ENCODE measurements around the gene LMNTD1.
"Not testable (repeated sequence)": the region's sequence is repeated elsewhere in the genome, so short reads cannot be mapped to it uniquely, and the experiment has no call there.

The LMNTD1 gene, protein sequence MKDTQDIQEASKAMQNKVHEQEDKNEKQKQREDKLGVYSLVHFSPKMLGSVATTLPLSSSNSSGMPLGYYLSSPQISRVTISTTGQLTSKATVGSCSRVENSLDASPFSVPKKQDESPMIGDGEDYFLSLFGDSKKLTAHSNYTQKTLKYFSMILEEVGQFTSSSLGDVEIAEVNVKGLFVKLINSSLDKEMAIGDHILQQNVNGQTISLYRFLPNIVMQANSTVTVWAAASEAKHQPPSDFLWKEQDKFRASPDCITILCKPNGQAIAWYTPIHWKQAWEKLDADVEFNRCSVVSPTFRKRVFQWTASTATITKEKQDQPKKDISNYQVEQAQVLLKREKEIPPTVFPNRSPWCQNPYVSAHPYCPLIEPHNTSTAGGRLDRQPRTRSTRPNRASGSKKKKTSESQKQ

DNA sequence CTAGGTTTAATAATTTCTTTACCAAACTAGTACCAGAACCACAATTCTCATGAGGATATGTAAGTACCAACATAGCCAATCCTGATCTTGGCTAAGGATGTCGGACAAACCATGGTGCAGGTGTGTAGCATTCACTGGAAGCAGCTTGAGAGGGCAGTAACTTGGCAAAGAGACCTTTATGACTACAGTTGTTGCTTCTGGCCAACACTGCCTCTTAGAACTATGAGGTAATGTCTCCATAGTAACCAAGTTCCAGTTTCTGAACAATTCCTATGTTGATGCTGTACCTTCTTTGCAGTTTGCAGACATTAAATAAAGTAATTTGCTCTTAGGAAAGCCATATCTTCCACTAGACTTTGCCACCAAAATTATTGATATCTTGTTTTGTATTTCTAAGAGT, at the start of gene LMNTD1:
Gene LMNTD1 (minus strand): TSS at position 186 of the 400 bp plus-strand sequence. CDS start 324 bp downstream, outside the sequence.
- peak; percentile 56 for DNase-seq

DNA sequence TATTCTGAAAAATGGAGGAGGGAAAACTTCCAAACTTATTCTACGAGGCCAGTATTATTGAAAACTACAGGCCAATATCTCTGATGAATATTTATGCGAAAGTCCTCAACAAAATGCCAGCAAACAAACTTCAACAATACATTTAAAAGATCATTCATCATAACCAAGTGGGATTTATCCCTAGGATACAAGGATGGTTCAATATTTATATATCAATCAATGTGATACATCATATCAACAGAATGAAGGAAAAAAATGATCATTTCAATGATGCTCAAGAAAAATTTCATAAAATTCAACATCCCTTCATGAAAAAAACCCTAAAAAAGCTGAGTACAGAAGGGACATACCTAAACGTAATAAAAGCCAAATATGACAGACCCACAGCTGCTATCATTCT, 45.9 kb upstream of the LMNTD1 start:
- no peak for DNase-seq

DNA sequence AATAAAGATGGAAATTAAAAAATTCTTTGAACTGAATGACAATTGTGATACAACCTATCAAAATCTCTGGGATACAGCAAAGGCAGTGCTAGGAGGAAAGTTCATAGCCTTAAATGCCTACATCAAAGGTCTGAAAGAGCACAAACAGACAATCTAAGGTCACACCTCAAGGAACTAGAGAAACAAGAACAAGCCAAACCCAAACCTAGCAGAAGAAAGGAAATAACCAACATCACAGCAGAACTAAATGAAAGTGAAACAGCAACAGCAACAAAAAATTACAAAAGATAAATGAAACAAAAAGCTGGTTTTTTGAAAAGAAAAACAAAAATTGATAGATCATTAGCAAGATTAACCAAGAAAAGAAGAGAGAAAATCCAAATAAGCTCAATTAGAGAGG, 42.4 kb upstream of the LMNTD1 start:
- DNase-seq = not testable (repeated sequence)

DNA sequence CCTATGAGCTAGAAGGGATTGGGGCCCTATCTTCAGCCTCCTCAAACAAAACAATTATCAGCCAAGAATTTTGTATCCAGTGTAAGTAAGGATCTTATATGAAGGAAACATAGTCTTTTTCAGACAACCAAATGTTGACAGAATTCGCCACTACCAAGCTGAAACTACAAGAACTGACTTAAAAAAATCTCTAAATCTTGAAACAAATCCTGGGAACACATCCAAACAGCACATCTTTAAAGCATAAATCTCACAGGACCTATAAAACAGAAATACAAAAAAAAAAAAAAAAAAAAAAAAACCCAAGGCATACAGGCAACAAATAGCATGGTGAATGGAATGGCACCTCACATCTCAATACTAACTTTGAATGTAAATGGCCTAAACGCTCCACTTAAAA, 41.3 kb upstream of the LMNTD1 start:
- DNase-seq = no peak

DNA sequence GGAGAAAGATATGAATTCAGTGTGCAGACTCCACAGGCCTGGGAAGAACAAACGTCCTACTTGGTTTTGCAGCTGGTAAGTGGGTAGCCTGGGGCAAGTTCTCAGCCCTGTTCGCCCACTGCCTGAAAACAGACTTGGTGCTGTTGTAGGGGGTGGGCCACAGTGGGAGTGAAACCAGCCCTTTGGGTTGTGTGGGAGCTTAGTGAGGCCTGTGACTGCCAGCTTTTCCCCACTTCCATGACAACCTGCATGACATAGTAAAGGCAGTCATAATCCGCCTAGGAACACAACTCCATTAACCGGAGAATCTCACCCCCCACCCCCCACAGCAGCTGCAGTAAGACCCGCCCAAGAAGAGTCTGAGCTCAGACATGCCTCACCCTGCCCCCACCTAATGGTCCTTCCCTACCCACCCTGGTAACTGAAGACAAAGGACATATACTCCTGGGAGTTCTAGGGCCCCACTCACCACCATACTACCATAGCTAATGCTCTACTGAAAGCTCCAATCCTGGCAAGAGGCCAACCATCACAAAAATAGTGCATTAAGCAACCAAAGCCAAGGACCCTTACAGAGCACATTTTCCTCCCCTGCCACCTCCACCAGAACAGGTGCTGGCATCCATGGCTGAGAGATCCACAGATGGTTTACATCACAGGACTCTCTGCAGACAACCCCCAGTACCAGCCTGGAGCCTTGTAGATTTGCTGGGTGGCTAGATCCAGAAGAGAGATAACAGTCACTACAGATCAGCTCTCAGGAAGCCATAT, 39.8 kb upstream of the LMNTD1 start:
- no peak for DNase-seq

DNA sequence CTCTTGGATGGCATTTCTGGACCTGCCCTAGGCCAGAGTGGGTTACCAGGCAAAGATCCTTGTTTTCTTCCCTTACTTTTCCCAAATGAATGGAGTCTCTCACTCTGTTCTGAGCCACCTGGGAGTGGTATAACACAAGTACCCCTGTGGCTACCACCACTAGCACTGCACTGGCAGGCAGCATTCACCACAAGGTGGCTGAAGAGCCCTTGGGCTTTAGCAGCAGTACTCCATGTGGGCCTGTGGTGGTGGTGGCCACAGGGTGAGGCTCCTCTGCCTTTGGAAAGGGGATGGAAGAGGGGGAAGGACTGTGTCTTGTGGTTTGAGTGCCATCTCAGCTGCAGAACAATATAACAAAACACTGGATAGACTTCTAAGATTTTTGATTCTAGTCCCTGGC, 38.1 kb upstream of the LMNTD1 start:
- DNase-seq = no peak

DNA sequence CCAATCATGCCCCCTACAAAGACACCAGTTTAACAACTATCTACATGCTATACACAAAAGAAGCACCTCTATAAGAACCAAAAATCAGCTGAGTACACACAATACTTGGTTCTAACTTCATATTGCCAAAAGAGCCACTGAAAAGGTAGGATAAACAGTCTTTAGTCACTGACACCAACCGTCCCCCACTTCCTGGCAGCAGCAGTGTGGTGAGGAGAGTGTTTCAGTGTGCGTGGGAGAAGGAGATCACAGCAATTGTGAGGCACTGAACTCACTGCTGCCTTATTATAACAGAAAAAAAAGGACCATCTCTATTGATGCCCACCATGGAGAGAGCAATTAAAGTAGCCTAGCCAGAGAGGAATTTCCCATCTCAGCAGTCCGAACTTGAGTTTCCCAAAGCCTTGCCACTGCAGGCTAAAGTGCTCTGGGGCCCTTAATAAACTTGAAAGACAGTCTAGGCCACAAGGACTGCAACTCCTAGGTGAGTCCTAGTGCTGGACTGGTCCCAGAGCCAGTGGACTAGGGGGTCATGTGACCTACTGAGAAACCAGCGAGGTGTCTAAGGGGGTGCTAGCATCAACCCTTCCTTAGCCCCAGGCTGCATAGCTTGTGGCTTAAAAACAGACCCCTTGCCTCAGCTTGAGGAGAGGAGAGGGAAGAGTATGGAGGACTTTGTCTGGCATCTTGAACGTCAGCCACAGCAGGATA, 37.1 kb upstream of the LMNTD1 start:
- no peak for DNase-seq

DNA sequence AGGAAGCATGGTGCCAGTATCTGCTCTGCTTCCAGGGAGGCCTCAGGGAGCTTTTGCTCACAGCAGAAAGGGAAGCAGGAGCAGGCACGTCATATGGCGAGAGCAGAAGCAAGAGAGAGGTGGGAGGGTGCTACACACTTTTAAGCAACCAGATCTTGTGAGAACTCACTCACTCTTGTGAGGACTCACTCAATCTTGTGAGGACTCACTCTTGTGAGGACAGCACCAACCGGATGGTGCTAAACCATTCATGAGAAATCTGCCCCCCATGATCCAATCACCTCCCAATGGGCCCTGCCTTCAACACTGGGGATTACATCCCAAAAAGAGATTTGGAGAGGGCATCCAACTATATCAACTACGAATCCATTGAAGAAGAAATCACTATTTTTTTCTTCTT, 34.3 kb upstream of the LMNTD1 start:
- no peak for DNase-seq

DNA sequence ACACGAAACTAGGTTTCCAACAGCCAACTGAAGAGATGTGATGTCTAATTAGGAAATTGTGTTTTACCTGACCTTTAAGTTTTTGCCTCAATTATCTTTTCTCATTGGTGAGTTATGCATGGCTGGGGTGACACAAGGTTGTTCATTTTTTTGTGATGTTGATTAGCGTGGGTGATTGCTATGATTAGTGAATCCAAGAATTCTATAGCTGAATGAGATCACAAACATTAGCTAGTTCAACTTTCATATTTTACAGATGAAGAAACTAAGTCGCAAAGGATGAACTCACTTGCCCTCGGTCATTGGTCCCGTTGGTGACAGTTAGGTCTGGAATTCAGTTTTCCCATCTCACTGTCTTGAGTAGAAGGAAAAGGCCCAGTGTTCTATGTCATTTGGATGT, 32.6 kb upstream of the LMNTD1 start:
- no peak for DNase-seq

DNA sequence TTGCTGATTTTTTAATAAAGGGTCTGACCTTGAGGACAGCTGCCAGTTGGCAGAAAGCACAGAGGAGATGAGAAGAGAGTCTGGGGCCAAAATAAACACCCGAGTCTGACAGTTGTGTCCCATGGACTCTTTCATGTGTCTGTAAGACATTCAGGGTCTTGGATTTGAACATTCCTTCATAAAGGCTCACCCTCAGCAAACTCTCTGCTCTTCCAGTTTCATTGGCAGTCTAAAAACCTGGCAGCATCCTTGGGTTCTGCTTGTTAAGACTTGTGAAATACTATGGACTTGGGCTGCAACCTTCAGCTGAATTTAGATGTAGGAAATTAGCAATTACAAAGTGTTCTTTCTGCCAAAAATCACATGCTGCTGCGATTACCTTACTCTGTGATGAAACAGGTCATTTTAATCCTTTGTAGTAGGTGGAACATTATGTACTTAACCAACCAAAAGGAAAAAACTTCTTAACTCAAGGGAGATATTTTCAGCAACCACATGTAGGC, 32.0 kb upstream of the LMNTD1 start:
- DNase-seq = no peak

DNA sequence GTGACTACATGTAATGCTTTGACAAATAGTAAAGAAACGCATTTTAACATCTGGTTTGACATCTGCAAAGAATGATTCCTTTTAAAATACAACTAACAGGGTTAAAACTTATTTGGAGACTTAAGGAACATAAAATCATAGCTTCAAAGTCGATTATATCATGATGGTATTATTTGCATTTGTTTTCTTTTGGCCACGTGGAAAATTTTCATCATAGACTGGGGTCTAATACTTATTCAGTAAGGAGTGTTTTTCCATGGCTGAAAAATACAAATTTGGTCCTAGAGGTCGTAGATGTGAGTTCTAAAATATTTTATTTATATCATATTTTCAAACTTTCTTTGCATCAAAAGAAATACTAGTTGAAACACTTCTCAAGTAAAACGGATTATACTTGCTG, 31.5 kb upstream of the LMNTD1 start:
- DNase-seq = no peak

DNA sequence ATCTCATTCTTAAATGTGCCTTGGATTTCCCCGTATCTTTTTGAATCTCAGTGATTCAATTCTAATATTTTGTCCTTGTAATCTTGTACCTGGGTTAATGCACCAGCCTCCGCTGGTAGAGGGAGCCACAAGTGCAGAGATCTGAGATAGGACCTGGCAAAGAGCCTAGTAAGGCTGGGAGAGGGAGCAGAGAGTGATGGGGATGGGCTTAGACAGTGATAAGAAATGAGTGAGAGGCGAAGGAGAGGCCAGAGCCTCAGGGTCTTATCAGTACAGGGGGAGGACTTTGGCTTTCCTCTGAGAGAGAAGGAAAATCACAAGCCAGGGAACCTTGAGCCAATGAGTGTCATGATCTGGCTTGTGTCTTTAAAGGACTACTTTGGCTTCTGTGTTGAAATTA, 30.5 kb upstream of the LMNTD1 start:
- no peak for DNase-seq

DNA sequence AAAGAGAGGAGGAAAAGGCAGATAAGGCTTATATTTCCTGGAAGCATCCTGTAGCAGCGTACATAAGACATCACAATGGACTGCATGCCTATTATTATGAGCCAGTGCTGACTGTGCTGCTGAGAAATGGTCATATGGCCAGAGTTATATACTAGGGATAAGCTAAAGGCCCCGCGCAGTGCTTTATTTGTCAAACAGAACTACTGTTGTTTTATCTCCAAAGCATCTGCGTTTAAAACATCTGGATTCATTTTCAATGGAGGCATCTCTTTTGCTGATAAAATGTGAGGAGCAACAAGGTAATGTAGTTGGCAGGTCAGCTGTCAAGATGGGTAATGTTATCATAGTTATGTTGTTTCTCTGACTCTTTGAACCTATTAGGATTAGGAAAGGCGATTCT, 28.0 kb upstream of the LMNTD1 start:
- DNase-seq = no peak

DNA sequence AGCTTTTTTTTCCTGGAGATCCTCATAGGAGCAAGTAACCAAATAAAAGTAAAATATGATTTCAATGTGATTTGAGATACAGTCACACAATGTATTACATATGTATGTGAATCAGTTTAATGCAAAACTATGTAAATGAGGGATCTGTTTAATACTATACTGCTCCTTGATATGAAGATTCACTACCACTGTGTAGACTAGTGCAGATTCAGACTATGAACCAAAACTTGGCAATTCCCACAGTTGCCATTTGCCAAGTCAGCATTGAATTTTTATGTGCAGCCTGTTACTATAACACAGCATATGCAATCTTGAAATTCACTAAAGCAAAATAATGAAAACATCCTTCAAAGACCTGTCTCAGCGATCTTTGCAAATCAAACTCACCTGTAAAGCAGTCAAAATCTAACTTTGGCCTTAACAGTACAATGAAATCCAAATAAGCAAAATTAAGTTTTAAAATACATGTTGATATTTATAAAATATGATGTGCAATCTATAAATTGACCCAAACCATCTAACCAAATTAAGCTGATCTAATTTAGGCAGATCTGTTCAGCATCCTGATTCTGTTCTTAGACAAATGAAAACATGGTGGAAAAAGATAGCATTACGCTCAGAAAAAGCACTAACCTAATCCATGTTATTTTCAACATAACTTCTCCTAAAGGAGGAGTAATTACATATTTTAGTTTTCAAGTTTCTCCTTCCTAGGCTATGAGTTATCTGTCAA, 25.5 kb upstream of the LMNTD1 start:
- DNase-seq = no peak

DNA sequence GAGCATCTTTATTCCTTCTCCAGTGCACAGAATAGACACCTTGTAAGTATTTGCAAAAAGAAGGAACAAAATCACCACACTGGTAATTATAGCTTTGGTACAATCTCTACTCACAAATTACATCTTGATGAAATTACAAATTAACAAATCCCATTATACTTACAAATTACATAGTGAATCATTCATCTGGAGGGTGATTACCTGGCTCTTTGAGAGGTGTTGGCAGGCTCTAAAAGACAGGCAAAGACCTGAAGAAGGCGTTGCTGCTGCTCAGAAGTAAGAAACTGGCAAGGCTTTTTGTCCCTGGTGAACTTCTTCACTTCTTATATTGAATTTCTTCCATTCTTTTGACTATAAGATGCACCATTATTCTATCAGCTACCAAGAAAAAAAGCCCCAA, 21.7 kb upstream of the LMNTD1 start:
- DNase-seq = no peak

DNA sequence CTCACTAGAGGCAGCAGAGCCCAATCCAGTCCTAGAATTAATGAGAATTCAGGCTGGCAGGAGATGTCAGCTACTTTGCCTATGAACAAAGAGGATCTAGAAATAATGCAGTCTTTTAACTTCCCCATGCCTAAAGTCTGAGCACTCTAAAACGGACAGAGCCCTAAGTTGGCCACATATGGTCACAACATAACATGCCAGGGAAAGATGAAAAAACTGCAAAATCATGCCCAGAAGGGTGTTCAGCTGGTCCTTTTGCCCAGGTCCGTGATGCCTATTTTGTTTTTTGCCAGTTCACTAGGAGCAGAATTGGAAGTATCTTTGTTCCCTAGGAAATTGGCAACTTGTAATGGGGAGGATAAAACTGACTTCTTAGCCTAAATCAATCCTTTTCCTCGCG, 20.3 kb upstream of the LMNTD1 start:
- DNase-seq = no peak

DNA sequence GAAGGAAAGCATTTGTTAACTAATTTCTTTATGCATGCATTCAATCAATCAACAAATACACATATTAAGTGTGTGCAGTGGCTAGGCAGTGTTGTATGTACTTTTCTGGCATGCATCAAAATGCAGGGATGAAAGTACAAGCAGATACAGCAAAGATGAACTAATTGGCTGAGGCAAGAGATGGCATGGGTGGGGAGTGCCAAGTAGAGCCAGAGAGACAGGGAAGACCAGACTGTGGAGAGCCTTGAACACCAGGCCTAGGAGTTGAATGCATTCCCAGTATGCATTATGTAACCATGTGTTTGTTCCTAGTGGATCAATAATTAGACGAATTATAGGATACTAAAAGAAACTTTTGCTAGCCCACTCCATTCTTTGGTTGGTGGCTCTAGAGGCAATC, 17.3 kb upstream of the LMNTD1 start:
- no peak for DNase-seq

DNA sequence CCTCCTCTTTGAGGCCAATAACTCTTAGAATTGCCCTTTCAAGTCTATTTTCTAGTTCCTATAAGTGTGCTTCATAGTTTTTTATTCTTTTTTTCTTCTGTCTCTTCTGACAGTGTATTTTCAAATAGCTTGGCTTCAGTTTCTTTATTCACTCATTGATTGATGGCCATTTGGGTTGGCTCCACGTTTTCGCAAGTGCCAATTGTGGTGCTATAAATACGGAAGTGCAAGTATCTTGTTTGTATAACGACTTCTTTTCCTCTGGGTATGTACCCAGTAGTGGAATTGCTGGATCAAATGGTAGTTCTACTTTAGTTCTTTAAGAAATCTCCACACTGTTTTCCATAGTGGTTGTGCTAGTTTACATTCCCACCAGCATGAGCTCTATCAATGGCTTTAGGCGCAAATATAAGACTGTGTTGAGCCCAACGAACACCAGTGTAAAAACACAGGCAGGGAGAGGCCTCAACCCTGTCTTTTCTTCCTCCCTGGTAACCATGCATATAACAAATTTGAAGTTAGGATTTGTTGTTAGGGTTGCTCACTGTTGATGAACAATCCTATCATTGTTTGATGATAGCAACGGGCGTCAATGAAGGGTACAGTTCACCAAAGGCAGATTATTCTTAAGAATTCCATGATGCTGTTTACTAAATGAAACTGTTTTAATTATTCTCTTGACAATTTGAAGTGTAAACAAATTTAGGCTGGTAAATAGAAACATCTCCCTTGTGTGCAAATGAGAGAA, 13.3 kb upstream of the LMNTD1 start:
- no peak for DNase-seq

DNA sequence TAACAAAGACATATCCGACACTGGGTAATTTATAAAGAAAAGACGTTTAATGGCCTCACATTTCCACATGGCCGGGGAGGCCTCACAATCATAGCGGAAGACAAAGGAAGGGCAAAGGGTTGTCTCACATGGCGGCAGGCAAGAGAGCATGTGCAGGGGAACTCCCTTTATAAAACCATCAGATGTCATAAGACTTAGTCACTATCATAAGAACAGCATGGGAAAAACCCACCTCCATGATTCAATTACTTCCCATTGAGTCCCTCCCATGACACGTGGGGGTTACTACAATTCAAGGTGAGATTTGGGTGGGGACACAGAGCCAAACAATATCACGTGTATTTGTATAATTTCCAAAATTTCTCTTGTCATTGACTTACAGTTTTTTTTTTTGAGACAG, 5.5 kb upstream of the LMNTD1 start:
- peak; percentile 9 for DNase-seq

DNA sequence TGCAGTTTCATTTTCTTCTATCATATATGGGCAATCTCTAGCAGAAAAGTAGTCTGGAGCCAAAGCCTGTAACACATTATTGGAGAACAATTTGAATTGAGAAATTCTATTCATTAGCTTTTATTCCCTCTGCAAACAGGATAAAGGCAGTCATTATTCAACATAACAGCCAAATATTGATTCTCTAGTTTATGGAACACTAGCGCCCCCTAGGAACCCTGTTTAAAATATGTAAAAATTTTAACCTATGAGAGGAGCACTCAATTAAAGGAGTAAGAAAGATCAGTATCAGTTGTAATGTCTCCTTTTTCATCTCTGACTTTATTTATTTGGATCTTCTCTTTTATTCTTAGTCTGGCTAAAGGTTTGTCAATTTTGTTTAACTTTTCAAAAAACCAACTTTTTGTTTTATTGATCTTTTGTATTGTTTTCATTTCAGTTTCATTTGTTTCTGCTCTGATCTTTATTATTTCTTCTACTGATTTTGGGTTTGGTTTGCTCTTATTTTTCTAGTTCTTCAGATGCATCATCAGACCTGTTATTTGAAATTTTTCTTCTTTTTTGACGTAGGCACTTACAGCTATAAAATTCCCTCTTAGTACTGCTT, 4.8 kb upstream of the LMNTD1 start:
- DNase-seq = peak; percentile 46

DNA sequence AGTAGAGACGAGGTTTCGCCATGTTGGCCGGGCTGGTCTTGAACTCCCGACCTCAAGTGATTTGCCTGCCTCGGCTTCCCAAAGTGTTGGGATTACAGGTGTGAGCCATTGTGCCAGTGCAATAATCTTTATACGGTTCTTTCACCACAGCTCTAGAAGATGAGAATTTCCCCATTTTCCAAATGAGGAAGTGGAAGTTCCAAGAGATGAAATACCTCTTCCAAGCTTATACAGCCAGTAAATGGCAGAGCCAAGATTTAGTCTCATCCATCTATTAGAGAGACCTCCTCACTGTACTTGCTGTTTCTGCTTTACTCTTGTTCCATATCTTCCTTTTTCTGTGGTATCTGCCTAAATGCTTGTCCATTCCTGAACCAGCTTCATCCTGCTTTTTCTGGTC, 3.1 kb upstream of the LMNTD1 start:
- DNase-seq = no peak

DNA sequence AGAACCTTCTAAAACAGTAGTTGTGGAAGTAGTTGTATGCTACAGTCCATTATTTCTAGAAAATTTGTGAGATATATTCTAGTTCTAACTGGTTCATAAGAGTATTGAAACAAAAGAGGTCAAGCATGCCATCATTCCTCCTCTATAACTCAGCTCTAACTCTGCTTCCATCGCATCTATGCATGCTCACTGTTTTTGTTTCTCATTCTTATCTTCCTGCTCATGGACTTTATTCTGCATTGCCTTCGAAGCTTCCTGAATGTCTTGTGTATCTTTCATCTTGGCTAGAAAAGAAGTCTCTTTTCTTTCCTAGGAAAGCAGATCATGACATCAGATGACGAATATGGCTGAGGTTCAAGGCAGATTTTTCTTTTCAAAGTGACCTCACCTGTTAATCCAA, 402 bp downstream of the LMNTD1 start:
- peak; percentile 72 for DNase-seq
